WTC11 (cell line): Measurements from ENCODE around the gene TMEM259. TPM values are rescaled to one million over a fixed set of nuclear protein-coding genes. Genes with fewer than 3 reads are reported as not detected.
A peak's percentile ranks its signal among the peaks of the same experiment; 100 is the strongest.

Experiments
- ATAC-seq: fragments of 200-7000 bp; cut with Tn5 transposase; 2 replicates; pipeline ENCODE4 v1.10.0; 2021; ENCODE audit warnings: mild to moderate bottlenecking, moderate library complexity
- CTCF ChIA-PET: fragments of 300-600 bp; sonication (Branson Sonifier 250); formaldehyde crosslinking; loops from one replicate; lab custom pipeline; 2021; ENCODE audit warnings: antibody characterized with exemption; lab: Charles Lee
- POLR2A ChIA-PET: fragments of 350-600 bp; sonication (Branson Sonifier 250); formaldehyde crosslinking; loops from one replicate; lab custom pipeline; 2021; ENCODE audit warnings: antibody characterized with exemption; lab: Charles Lee
- DNase-seq: peaks from one replicate; pipeline ENCODE4 v3.0.0; 2021; ENCODE audit warnings: low spot score
- H3K27ac Mint-ChIP-seq: 2 replicates; pipeline ENCODE4 v1.8.0; 2021; ENCODE audit warnings: mixed read lengths
- H3K27me3 Mint-ChIP-seq: 2 replicates; pipeline ENCODE4 v1.8.0; 2021; ENCODE audit warnings: low read depth, mild to moderate bottlenecking, moderate library complexity, mixed read lengths
- H3K36me3 Mint-ChIP-seq: 2 replicates; pipeline ENCODE4 v1.8.0; 2021; ENCODE audit warnings: mixed read lengths
- H3K4me1 Mint-ChIP-seq: 2 replicates; pipeline ENCODE4 v1.8.0; 2022; ENCODE audit warnings: mixed read lengths
- H3K4me3 Mint-ChIP-seq: 2 replicates; pipeline ENCODE4 v1.8.0; 2021; ENCODE audit warnings: mild to moderate bottlenecking, moderate library complexity, mixed read lengths
- H3K9me3 Mint-ChIP-seq: 2 replicates; pipeline ENCODE4 v1.8.0; 2021; ENCODE audit warnings: mixed read lengths
- ATF3 ChIP-seq: sonication (generic); formaldehyde crosslinking; conservative IDR thresholded peaks from 2 replicates; pipeline ENCODE4 v1.8.1; 2022; ENCODE audit warnings: mild to moderate bottlenecking, missing genetic modification reagents
- E2F5 ChIP-seq: sonication (generic); formaldehyde crosslinking; IDR thresholded peaks from 2 replicates; pipeline ENCODE4 v1.8.1; 2022; ENCODE audit warnings: mild to moderate bottlenecking, moderate library complexity, missing genetic modification reagents
- GRHL2 ChIP-seq: fragments of 250-450 bp; sonication (Bioruptor Pico); IDR thresholded peaks from 2 replicates; pipeline ENCODE4 v1.8.0; 2022; ENCODE audit warnings: mild to moderate bottlenecking, moderate library complexity; ENCODE audit not compliant: insufficient replicate concordance, severe bottlenecking
- JAZF1 ChIP-seq: fragments of 250-450 bp; sonication (Bioruptor Pico); IDR thresholded peaks from 2 replicates; pipeline ENCODE4 v1.9.0; 2021; ENCODE audit warnings: moderate library complexity, mild to moderate bottlenecking, inconsistent platforms
- KAT7 ChIP-seq: sonication (generic); formaldehyde crosslinking; IDR thresholded peaks from 2 replicates; pipeline ENCODE4 v1.8.1; 2023; ENCODE audit warnings: missing genetic modification reagents, mild to moderate bottlenecking, borderline replicate concordance
- MAX ChIP-seq: sonication (generic); formaldehyde crosslinking; IDR thresholded peaks from 2 replicates; pipeline ENCODE4 v1.8.0; 2022; ENCODE audit warnings: mild to moderate bottlenecking, missing genetic modification reagents
- SMAD3 ChIP-seq: sonication (generic); formaldehyde crosslinking; IDR thresholded peaks from 2 replicates; pipeline ENCODE4 v1.8.0; 2022; ENCODE audit warnings: missing genetic modification reagents, mild to moderate bottlenecking, borderline replicate concordance
- SMAD4 ChIP-seq: sonication (generic); formaldehyde crosslinking; IDR thresholded peaks from 2 replicates; pipeline ENCODE4 v1.8.0; 2022; ENCODE audit warnings: mild to moderate bottlenecking, missing genetic modification reagents
- USF1 ChIP-seq: sonication (generic); formaldehyde crosslinking; IDR thresholded peaks from 2 replicates; pipeline ENCODE4 v1.8.0; 2022; ENCODE audit warnings: mild to moderate bottlenecking, missing genetic modification reagents
- USF2 ChIP-seq: sonication (generic); formaldehyde crosslinking; IDR thresholded peaks from 2 replicates; pipeline ENCODE4 v1.8.1; 2023; ENCODE audit warnings: mild to moderate bottlenecking, missing genetic modification reagents, moderate library complexity
- ZNF232 ChIP-seq: sonication (generic); formaldehyde crosslinking; IDR thresholded peaks from 2 replicates; pipeline ENCODE4 v1.8.0; 2022; ENCODE audit warnings: mild to moderate bottlenecking, missing genetic modification reagents
- ZNF512 ChIP-seq: sonication (generic); formaldehyde crosslinking; IDR thresholded peaks from 2 replicates; pipeline ENCODE4 v1.8.1; 2022; ENCODE audit warnings: missing genetic modification reagents, borderline replicate concordance
- ZNF671 ChIP-seq: fragments of 250-450 bp; sonication (Bioruptor Pico); IDR thresholded peaks from 2 replicates; pipeline ENCODE4 v1.8.0; 2021; ENCODE audit warnings: mild to moderate bottlenecking
- ZSCAN18 ChIP-seq: fragments of 250-450 bp; sonication (Bioruptor Pico); IDR thresholded peaks from 2 replicates; pipeline ENCODE4 v2.1.2; 2022; ENCODE audit warnings: mild to moderate bottlenecking, moderate library complexity
- total RNA-seq: library from RNA; stranded (reverse); gene quantifications from 3 replicates; pipeline ENCODE4 v1.2.3, GENCODE V29; 2021
- TF ChIP-seq, protein P1 (sequence below): fragments of 250-450 bp; sonication (Bioruptor Pico); IDR thresholded peaks from 2 replicates; pipeline ENCODE4 v1.9.0; 2021; ENCODE audit warnings: mild to moderate bottlenecking
- TF ChIP-seq, protein P2 (sequence below): sonication (generic); formaldehyde crosslinking; IDR thresholded peaks from 2 replicates; pipeline ENCODE4 v1.8.1; 2023; ENCODE audit warnings: mild to moderate bottlenecking, missing genetic modification reagents, moderate library complexity
- TF ChIP-seq, protein P3 (sequence below): sonication (generic); formaldehyde crosslinking; IDR thresholded peaks from 2 replicates; pipeline ENCODE4 v1.8.1; 2022; ENCODE audit warnings: mild to moderate bottlenecking, missing genetic modification reagents, moderate library complexity, borderline replicate concordance

TMEM259 gene
- total RNA-seq, 1 experiment from 2014 or later: 202 TPM

- H3K4me1 Mint-ChIP-seq: peaks cover 28% of the 10 kb centered on the region
- ATAC-seq (no peak), DNase-seq (no peak)
- H3K27ac Mint-ChIP-seq: peak overlapping the region; percentile 92
- H3K4me3 Mint-ChIP-seq: no peak overlapping the region
- H3K9me3 Mint-ChIP-seq: no peaks in the 10 kb centered on the region
- ChIA-PET CTCF (interaction anchor here (1.1 to 1.8 kb wide), 4 partner anchors 10 to 65 kb away, joined by 3 to 5 read pairs (median 4); partner anchors contain the start of gene CNN2), POLR2A (interaction anchor here (0.5 to 1.5 kb wide), 6 partner anchors 10 to 87 kb away, joined by 3 to 9 read pairs (median 3); partner anchors contain the start of gene CNN2)
- no peak for TF ChIP-seq SMAD4
- peak; percentile 66; the same call in 1 of the 2 replicates for TF ChIP-seq USF1
- TF ChIP-seq, protein P1, sequence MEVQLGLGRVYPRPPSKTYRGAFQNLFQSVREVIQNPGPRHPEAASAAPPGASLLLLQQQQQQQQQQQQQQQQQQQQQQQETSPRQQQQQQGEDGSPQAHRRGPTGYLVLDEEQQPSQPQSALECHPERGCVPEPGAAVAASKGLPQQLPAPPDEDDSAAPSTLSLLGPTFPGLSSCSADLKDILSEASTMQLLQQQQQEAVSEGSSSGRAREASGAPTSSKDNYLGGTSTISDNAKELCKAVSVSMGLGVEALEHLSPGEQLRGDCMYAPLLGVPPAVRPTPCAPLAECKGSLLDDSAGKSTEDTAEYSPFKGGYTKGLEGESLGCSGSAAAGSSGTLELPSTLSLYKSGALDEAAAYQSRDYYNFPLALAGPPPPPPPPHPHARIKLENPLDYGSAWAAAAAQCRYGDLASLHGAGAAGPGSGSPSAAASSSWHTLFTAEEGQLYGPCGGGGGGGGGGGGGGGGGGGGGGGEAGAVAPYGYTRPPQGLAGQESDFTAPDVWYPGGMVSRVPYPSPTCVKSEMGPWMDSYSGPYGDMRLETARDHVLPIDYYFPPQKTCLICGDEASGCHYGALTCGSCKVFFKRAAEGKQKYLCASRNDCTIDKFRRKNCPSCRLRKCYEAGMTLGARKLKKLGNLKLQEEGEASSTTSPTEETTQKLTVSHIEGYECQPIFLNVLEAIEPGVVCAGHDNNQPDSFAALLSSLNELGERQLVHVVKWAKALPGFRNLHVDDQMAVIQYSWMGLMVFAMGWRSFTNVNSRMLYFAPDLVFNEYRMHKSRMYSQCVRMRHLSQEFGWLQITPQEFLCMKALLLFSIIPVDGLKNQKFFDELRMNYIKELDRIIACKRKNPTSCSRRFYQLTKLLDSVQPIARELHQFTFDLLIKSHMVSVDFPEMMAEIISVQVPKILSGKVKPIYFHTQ (CRISPR knock-in tag): no peak
- no peak for TF ChIP-seq E2F5 (CRISPR knock-in tag)
- TF ChIP-seq USF2 (CRISPR knock-in tag): peak; percentile 79
- no peaks in the 10 kb centered on the region; the same call in 1 of the 2 replicates for H3K36me3 Mint-ChIP-seq
- H3K27me3 Mint-ChIP-seq: no peaks in the 10 kb centered on the region
Observed at GRCh38 chr19:1016647-1017114, 4.2 kb downstream of the TMEM259 start.

GRCh38 chr19:1015782-1016646 is 4.9 kb downstream of the TMEM259 start:
- Mint-ChIP-seq H3K36me3 (no peaks in the 10 kb centered on the region; the same call in 1 of the 2 replicates), H3K4me1 (peaks cover 28% of the 10 kb centered on the region), H3K27me3 (no peaks in the 10 kb centered on the region; the same call in 1 of the 2 replicates), H3K27ac (peak overlapping the region; percentile 60; the same call in 1 of the 2 replicates), H3K4me3 (no peak overlapping the region), H3K9me3 (no peaks in the 10 kb centered on the region)
- DNase-seq: peak; percentile 60
- POLR2A ChIA-PET: interaction anchor here (0.6 to 1.5 kb wide), 3 partner anchors 10 to 88 kb away, joined by 3 to 9 read pairs (median 4); partner anchors contain the start of gene CNN2
- peak; percentile 17 for ATAC-seq
- CTCF ChIA-PET: interaction anchor here (0.6 to 1.8 kb wide), 5 partner anchors 10 to 438 kb away, joined by 3 to 5 read pairs (median 4); partner anchors contain the start of gene CNN2
- TF ChIP-seq, protein P2, sequence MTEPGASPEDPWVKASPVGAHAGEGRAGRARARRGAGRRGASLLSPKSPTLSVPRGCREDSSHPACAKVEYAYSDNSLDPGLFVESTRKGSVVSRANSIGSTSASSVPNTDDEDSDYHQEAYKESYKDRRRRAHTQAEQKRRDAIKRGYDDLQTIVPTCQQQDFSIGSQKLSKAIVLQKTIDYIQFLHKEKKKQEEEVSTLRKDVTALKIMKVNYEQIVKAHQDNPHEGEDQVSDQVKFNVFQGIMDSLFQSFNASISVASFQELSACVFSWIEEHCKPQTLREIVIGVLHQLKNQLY (CRISPR knock-in tag): no peak
- no peak for TF ChIP-seq MAX (CRISPR knock-in tag)
- no peak for TF ChIP-seq ZNF671 (CRISPR knock-in tag)
- no peak for TF ChIP-seq SMAD3 (CRISPR knock-in tag)
- TF ChIP-seq ATF3 (CRISPR knock-in tag): no peak
- no peak for TF ChIP-seq ZNF512 (CRISPR knock-in tag)
- TF ChIP-seq JAZF1 (CRISPR knock-in tag): no peak
- no peak for TF ChIP-seq KAT7 (CRISPR knock-in tag)
- TF ChIP-seq, protein P3, sequence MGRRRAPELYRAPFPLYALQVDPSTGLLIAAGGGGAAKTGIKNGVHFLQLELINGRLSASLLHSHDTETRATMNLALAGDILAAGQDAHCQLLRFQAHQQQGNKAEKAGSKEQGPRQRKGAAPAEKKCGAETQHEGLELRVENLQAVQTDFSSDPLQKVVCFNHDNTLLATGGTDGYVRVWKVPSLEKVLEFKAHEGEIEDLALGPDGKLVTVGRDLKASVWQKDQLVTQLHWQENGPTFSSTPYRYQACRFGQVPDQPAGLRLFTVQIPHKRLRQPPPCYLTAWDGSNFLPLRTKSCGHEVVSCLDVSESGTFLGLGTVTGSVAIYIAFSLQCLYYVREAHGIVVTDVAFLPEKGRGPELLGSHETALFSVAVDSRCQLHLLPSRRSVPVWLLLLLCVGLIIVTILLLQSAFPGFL: no peak
- TF ChIP-seq ZSCAN18 (CRISPR knock-in tag): no peak
- no peak for TF ChIP-seq ZNF232 (CRISPR knock-in tag)
- TF ChIP-seq GRHL2: no peak
